Stimulated activated CD4-positive, alpha-beta T cell treated with anti-CD3 and anti-CD28 coated beads, Interleukin-15, amount 100 ng/mL, for 1 hour (primary cell): ENCODE data around the gene UGP2.
"Not testable (repeated sequence)": the region's sequence is repeated elsewhere in the genome, so short reads cannot be mapped to it uniquely, and the experiment has no call there.

Experiments used
- DNase-seq, 2 donors: peaks; one replicate each; pipeline ENCODE4 v3.0.0-alpha.2; 2020; ENCODE audit warnings: low read depth in 1 of 2, low spot score in 1 of 2

Gene UGP2

GRCh38 chr2:63840081-63840784, 1.5 kb upstream of the UGP2 start:
- DNase-seq = no peak

- peak; percentile 94 for DNase-seq
Observed at GRCh38 chr2:63840785-63841253, 877 bp upstream of the UGP2 start.

DNA sequence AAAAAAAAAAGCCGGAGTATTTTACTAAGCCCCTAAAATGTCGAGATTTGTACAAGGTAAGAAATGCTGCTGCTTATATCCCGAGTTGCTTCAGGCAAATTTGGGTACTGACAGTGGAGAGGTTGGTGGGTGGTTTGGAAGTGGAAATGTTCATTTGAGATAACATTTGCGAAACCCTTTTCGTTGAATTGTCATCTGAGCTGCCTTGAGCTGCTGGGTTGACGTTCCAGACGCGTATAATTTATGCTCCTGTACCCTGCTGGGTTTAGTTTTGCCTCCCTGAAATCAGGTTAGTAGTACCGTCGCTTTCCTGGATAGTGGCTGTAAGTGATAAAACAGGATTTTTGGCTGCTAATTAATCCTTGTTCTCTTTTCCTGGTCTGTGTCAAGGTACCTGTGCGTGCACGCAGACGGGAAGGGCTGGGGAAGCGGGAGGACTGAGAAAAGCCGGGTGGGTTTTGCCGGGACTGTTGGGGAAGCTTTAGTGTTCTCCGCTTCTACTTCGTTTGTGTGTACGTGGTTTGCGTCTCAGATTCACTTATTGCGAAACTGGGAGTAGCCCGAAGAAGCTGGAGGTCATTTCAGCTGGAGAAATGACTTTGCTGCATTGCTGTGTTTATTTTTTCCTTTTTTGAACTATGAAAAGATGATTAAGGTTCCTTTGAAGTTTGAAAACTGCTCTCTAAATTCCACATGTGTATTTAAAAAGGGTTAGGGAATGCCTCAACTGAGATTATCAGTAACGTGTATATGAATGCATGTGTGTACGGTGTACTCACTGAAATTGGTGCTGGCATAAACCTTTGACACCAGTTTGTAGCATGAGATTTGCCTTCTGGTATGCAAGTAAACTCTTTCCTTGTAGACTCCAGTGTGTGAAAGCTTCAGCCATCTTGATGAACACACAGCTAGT, 709 bp downstream of the UGP2 start:
- no peak for DNase-seq

- DNase-seq = no peak
Observed at GRCh38 chr2:63843093-63843492, 1.4 kb downstream of the UGP2 start.

DNA sequence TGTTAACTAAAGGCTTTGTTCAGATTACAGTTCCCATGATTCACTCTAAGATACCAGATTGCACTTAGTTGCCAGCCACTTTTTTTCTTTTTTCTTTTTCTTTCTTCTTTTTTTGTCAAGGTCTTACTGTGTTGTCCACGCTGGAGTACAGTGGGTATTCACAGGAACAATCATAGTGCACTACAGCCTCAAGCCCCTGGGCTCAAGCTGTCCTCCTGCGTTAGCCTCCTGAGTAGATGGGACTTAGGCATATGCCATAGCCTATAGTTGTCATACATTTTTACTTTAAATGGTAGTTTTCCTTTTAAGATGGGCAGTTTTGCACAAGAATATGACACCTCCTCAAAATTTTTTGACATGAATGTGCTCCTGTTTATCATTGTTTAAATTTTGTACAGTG, 2.1 kb downstream of the UGP2 start:
- DNase-seq = no peak

DNA sequence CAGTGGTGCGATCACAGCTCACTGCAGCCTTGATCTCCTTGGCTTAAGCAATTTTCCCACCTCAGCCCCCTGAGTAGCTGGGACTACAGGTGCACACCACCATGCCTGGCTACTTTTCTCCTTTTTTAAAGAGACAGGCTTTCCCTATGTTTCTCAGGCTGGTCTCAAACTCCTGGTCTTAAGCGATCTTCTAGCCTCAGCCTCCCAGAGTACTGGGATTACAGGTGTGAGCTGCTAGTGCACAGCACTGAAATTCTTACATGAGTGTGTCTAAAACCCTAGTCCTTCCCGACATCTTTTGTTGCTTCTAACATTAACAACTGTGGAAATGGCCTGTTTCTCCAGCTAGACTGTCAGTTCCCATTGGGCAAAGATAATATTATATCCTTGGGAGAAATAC, 2.9 kb downstream of the UGP2 start:
- DNase-seq = no peak

DNA sequence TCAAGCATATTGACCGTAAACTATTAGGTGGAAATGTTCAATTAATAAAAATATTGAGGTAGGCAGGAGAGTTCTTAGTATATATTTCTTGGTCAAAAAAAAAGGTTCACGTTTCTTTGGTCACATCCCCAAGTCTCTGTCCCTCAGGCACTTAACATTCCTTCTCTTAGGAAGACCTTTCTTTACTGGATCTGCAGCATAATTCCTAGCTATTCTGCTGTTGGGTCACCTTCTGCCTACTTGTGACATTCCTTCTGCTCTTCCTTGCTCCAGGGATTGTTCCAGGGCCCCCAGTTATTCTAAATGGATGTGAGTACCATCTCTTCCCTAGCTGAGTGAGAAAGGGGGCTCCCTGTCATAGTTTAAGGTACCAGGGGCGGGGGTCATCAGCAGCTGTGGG, 4.2 kb downstream of the UGP2 start:
- DNase-seq = no peak

DNA sequence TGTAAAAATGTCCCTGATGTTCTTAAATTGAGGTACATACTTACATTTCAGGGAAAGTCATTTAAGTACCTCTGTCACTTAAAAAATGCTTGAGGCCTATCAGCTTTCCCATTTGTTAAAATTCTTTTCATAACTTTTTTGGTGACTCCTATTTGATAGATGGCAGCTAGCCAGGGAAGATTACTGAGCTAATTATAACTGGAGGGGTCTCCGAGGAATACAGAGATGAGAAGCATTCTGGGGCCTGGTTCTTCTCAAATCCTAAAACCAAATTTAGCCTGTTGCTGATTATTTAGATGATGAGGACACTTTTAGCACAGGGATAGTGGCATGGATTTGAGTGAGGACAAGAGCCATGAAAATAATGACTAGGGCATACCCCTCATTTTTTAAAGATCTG, 4.8 kb downstream of the UGP2 start:
- DNase-seq = no peak

DNA sequence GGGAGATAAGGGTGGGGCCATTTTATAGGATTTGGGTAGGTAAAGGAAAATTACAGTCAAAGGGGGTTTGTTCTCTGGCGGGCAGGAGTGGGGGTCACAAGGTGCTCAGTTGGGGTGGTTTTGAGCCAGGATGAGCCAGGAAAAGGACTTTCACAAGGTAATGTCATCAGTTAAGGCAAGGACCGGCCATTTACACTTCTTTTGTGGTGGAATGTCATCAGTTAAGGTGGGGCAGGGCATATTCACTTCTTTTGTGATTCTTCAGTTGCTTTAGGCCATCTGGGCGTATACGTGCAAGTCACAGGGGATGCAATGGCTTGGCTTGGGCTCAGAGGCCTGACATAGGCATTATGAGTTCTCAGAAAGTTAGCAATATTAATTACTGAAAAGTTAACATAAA, 5.9 kb downstream of the UGP2 start:
- not testable (repeated sequence) for DNase-seq

DNA sequence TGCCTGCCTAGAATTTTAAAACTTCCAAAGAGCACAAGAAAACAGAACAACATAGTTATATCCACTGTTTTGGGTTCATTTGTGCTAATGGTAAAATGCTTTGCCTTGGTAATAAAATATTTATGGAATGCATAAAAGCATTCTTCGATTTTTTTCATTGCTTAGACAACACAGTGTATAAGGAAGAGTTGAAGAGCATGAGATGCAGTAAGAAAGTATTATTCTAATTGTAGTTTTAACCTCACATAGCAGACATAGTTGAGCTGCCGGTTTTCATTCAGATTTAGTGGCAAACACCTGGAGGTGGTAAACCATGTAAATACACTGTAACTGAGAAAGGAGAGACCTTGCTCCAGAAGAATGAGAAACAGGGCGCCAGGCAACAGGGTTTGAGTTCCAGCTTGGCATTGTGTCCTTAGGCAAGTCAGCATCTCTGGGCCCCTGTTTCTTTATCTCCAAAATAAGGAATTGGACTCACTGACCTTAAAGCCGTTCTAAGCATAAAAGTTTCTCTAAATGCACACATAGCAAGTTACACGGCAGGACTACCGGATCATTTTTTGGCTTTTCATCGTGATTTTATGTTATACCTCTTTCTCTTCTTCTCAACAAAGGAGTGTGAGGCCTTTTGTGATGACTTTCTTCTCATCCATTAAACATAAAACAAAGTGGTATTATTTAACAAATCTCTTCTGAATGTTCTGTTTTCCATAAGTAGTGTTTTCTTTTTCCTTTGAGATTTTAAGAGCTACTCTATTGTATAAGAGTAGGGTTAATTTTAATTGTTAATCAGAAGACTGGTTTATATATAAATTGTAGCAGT, 7.9 kb downstream of the UGP2 start:
- DNase-seq = no peak

GRCh38 chr2:63850204-63850571, 8.5 kb downstream of the UGP2 start:
- DNase-seq = no peak

GRCh38 chr2:63850649-63851048, 9.0 kb downstream of the UGP2 start:
- DNase-seq = no peak

DNA sequence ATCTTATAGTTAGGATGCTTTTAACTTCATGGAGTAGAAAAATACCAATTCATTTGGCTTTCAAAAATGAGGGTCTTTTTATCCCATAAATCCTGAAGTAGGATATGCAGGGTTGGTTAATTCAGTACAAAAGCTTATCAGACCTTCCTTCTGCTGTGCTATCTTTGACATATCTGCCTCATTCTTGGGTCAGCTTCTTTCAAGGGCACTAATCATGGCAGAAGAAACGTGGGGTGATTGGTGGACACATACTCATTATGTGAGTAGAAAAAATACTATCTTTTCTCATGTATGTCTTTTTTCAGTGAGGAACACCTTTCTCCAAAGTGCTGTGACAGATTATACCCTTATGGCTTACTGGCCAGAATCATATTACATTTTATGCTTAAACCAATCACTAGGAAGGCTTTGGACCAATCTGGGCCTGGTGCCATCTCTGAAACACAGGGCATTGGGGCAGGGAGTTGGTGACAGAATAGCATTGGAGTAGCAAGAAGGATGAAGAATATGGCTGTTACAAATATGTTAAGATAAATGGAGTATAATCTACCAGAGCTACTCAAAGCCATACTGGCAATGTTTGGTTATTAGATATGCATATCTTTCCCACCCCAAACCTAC, 10.1 kb downstream of the UGP2 start:
- no peak for DNase-seq

DNA sequence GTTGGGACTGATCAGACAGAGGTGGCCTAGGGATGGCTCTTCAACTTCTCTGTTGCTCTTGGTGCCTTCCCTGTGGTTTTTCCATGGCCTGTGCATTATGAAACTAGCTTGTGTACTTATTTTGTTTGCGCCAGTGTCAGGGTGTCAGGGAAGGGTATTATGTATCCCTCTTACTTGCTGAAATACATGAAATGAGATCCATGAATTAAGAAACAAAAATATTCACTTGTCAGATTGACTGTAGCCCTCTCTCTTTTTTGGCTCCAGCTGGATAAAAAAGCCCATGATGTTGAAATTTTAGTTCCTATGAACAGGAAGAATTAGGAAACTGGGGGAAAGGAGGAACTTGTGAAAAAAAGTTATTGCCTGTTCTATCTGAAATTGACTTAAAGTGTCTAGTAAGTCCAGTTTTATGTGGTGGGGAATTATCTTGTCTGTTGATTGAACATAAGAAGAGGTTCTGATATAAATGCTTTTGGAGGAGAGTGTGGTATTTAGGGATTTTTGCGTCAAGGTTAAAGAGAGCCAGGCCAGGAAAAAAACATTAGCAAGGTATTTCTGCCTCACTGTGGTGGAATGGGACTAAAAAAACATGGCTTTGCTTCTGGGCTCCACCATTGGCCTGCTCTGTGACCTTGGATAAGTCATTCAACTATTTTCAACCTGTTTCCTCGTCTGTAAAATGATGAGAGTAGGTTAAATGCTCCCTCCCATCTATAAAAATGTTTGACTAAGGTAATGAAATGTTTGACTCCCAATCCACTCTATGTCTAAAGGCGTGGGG, 12.0 kb downstream of the UGP2 start:
- no peak for DNase-seq

- no peak for DNase-seq
Observed at GRCh38 chr2:63855418-63856302, 14.0 kb downstream of the UGP2 start.

DNA sequence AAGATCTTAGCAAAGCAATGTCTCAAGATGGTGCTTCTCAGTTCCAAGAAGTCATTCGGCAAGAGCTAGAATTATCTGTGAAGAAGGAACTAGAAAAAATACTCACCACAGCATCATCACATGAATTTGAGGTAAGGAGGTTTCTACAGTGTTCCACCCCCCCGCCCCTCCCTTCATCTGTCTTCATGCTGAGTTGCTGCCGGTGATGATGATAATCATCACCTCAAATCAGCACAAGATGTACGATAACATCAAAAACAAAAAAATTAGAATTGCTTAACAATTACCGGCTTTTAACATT, 14.6 kb downstream of the UGP2 start:
- peak; percentile 12 to 15 for DNase-seq

- no peak for DNase-seq
Observed at GRCh38 chr2:63858291-63858690, 16.6 kb downstream of the UGP2 start.

DNA sequence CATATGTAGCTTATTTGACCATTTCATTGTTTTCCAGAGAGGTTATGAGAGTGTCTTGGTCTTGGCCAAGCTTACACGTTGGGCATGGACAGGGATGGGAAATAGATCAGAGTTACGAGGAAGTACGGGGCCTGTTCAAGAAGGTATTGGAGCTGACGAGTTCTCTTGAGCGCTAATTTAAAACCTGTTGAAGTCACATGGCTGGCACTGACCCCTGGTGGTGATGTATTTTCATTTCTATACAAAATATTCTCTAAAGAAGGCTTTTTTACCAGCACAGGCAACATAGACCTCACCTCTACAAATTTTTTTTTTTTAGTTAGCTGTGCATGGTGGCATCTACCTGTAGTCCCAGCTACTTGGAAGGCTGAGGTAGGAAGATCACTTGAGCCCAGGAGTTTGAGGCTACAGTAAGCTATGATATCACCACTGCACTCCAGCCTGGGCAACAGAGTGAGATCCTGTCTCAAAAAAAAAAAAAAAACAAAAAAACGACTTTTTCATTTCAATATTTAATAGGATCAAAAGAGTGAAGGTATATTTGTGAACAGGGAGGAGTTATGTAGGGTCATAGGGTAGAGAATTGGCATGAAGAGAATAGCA, 19.6 kb downstream of the UGP2 start:
- peak; percentile 19 to 27 for DNase-seq

- DNase-seq = no peak
Observed at GRCh38 chr2:63862806-63863205, 21.1 kb downstream of the UGP2 start.
